Endothelial cell of umbilical vein (primary cell): ENCODE measurements around the gene NCOA6. TPM values are rescaled to one million over a fixed set of nuclear protein-coding genes. Genes with fewer than 3 reads are reported as not detected.

Source experiments
- BruUV-seq: library from RNA; stranded (reverse); fragments of 400-500 nt; replicated peaks from 2 replicates; lab custom pipeline; 2021; lab: Mats Ljungman, UMichigan
- CTCF ChIA-PET: fragments of 300-600, 350-600 bp; sonication (Branson Sonifier 250); formaldehyde crosslinking; loops from one replicate; lab custom pipeline; 2021; ENCODE audit warnings: antibody characterized with exemption, inconsistent platforms; lab: Charles Lee
- POLR2A ChIA-PET: fragments of 300-600, 350-600 bp; sonication (Branson Sonifier 250); formaldehyde crosslinking; loops from one replicate; lab custom pipeline; 2021; ENCODE audit warnings: antibody characterized with exemption, inconsistent platforms; lab: Charles Lee
- DNase-seq: peaks from one replicate; pipeline ENCODE4 v3.0.0-alpha.2; 2011; ENCODE audit warnings: low read depth, low spot score
- FAIRE-seq: peaks from 2 replicates; lab custom pipeline; 2011; peaks lifted over from hg19 to GRCh38; lab: Jason Lieb, UNC
- H2AFZ ChIP-seq: 2 replicates; pipeline ENCODE4 v1.6.0; 2012; ENCODE audit warnings: low read depth, low read length, control low read depth, inconsistent platforms
- H3K27ac ChIP-seq: 2 replicates; pipeline ENCODE4 v1.5.1; 2011; ENCODE audit warnings: low read depth, mild to moderate bottlenecking, control low read depth, low read length, moderate library complexity; ENCODE audit not compliant: insufficient read depth
- H3K27me3 ChIP-seq, 2 experiments: 2 replicates each; pipeline versions ENCODE4 v1.6.0 to v1.6.1; 2011; ENCODE audit warnings: low read length in 2 of 2, mixed read lengths in 1 of 2; ENCODE audit not compliant: control insufficient read depth in 2 of 2, insufficient read depth in 2 of 2
- H3K36me3 ChIP-seq, 2 experiments: 2 replicates in 1 of 2; 3 replicates in 1 of 2; pipeline ENCODE4 v1.5.1; 2011; ENCODE audit warnings: low read length in 2 of 2, mild to moderate bottlenecking in 1 of 2, moderate library complexity in 1 of 2; ENCODE audit not compliant: control insufficient read depth in 2 of 2, insufficient read depth in 2 of 2; ENCODE audit errors: extremely low read depth in 1 of 2
- H3K4me1 ChIP-seq: 3 replicates; pipeline ENCODE4 v1.5.1; 2011; ENCODE audit warnings: mild to moderate bottlenecking, low read length; ENCODE audit not compliant: control insufficient read depth, insufficient read depth; ENCODE audit errors: extremely low read depth
- H3K4me2 ChIP-seq: 2 replicates; pipeline ENCODE4 v1.6.1; 2011; ENCODE audit warnings: low read length, control low read depth, mixed read lengths; ENCODE audit not compliant: insufficient read depth
- H3K4me3 ChIP-seq, 3 experiments: fragments of 200-600 bp in 1 of 3; sonication (generic), shearing (Covaris generic) in 1 of 3; replicated peaks in 1 of 3; 2 replicates each; pipeline ENCODE4 v1.5.1; 2011 to 2016; ENCODE audit warnings: control low read depth in 3 of 3, low read length in 3 of 3, mild to moderate bottlenecking in 2 of 3, inconsistent platforms in 1 of 3, low read depth in 1 of 3, moderate library complexity in 1 of 3; ENCODE audit not compliant: insufficient read depth in 1 of 3
- H3K79me2 ChIP-seq: 2 replicates; pipeline ENCODE4 v1.6.0; 2012; ENCODE audit warnings: low read length, inconsistent platforms; ENCODE audit not compliant: control insufficient read depth, insufficient read depth
- H3K9ac ChIP-seq: replicated peaks from 2 replicates; pipeline ENCODE3; 2011; ENCODE audit warnings: low read length, control low read depth; ENCODE audit not compliant: insufficient read depth; ENCODE audit errors: extremely low read depth
- H3K9me1 ChIP-seq: replicated peaks from 3 replicates; pipeline ENCODE4 v1.6.0; 2011; ENCODE audit warnings: mild to moderate bottlenecking, low read length; ENCODE audit not compliant: control insufficient read depth, insufficient read depth; ENCODE audit errors: extremely low read depth
- H3K9me3 ChIP-seq: replicated peaks from 2 replicates; pipeline ENCODE4 v1.5.1; 2012; ENCODE audit warnings: low read length, inconsistent platforms; ENCODE audit not compliant: control insufficient read depth, insufficient read depth
- H4K20me1 ChIP-seq: replicated peaks from 2 replicates; pipeline ENCODE3; 2011; ENCODE audit warnings: mild to moderate bottlenecking, low read length; ENCODE audit not compliant: control insufficient read depth, insufficient read depth; ENCODE audit errors: extremely low read depth
- EZH2 ChIP-seq: IDR thresholded peaks from 2 replicates; pipeline ENCODE4 v1.6.1; 2012; ENCODE audit warnings: borderline replicate concordance, low read depth, mild to moderate bottlenecking, moderate library complexity, low read length, inconsistent platforms; ENCODE audit not compliant: severe bottlenecking
- FOS ChIP-seq: IDR thresholded peaks from 2 replicates; pipeline ENCODE4 v1.6.1; 2011; ENCODE audit warnings: mild to moderate bottlenecking, low read length, moderate library complexity, borderline replicate concordance; ENCODE audit not compliant: insufficient read depth
- GATA2 ChIP-seq: IDR thresholded peaks from 2 replicates; pipeline ENCODE4 v1.7.0; 2011; ENCODE audit warnings: low read depth, mild to moderate bottlenecking, moderate library complexity, mixed read lengths, low read length; ENCODE audit not compliant: insufficient read length, insufficient read depth
- JUN ChIP-seq: IDR thresholded peaks from 2 replicates; pipeline ENCODE4 v1.6.1; 2011; ENCODE audit warnings: borderline replicate concordance, low read depth; ENCODE audit not compliant: insufficient read length, insufficient read depth
- MYC ChIP-seq: IDR thresholded peaks from one replicate; pipeline ENCODE4 v1.6.1; 2011; ENCODE audit warnings: mild to moderate bottlenecking, low read depth, low read length
- POLR2AphosphoS5 ChIP-seq: IDR thresholded peaks from 2 replicates; pipeline ENCODE4 v1.6.1; 2012; ENCODE audit warnings: low read depth, mild to moderate bottlenecking, control low read depth, low read length, moderate library complexity; ENCODE audit not compliant: insufficient read depth
- dilution Hi-C: fragments of 300-500 bp; cut with MboI; formaldehyde crosslinking; loops from one replicate; pipeline ENCODE4 v1.15.0; 2019; ENCODE audit warnings: low sequenced_read_pairs; ENCODE audit not compliant: extremely low pct_ligation_motif_present
- intact Hi-C: fragments of 100-400 bp; cut with micrococcal nuclease; formaldehyde crosslinking; loops from one replicate; pipeline ENCODE4 v1.10.0; 2022
- polyA plus RNA-seq, 4 experiments: library from polyadenylated mRNA; depleted of rRNA in 3 of 4; stranded (reverse) in 3 of 4; unstranded in 1 of 4; fragments of >200 nt; gene quantifications; 2 replicates each; pipeline versions ENCODE4 v1.2.1 to v1.2.3, GENCODE V29; 2011 to 2012; ENCODE audit warnings: missing spikeins in 1 of 4
- total RNA-seq: library from RNA; stranded (reverse); gene quantifications from 2 replicates; pipeline ENCODE4 v1.2.3, GENCODE V29; 2021
- TF ChIP-seq, protein P1 (sequence below): IDR thresholded peaks from 2 replicates; pipeline ENCODE4 v1.6.1; 2011; ENCODE audit not compliant: insufficient read depth, insufficient read length
- TF ChIP-seq, protein P2 (sequence below), 2 donors: IDR thresholded peaks; 1 replicate in 1 of 2; 2 replicates in 1 of 2; pipeline ENCODE4 v1.5.1; 2011; ENCODE audit warnings: low read length in 2 of 2, mild to moderate bottlenecking in 2 of 2, moderate library complexity in 2 of 2, control low read depth in 1 of 2, inconsistent platforms in 1 of 2, low read depth in 1 of 2; ENCODE audit not compliant: insufficient read depth in 1 of 2; ENCODE audit errors: extremely low read depth in 1 of 2

The NCOA6 gene
- total and polyA plus RNA-seq, 2 donors (not counting 3 experiments of a cell fraction or from before 2014, with no cell fraction given): 16.9 to 26.7 TPM

DNA sequence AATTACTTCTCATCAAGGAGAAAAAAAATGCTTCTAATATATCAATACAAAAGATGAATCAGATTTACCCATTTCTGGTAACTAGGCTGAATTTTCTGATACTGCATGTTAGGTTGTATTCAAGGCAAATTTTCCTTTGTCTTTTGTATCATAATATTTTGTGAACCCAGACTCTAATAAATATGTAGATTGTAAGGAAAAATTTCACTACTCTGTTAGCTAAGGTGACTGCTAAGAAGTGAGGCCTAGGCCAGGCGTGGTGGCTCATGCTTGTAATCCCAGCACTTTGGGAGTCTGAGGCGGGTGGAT is 108.6 kb downstream of the NCOA6 start:
- H3K4me3 ChIP-seq: no peak overlapping the region
- H3K4me2 ChIP-seq: no peak overlapping the region
- no peaks in the 10 kb centered on the region for H3K79me2 ChIP-seq
- no peaks in the 10 kb centered on the region for H3K9me3 ChIP-seq
- no TSS peak for BruUV-seq
- no peaks in the 10 kb centered on the region for H3K27me3 ChIP-seq
- POLR2A ChIA-PET: interaction anchor here (0.7 kb wide), 1 partner anchor 434 kb away, joined by 4 read pairs; no protein-coding TSS in a partner anchor
- no peak overlapping the region for H3K9ac ChIP-seq
- H4K20me1 ChIP-seq: no peaks in the 10 kb centered on the region
- no peaks in the 10 kb centered on the region for H3K9me1 ChIP-seq
- peaks cover 14% of the 10 kb centered on the region for H3K4me1 ChIP-seq
- DNase-seq (no peak), FAIRE-seq (no peak)
- no peak overlapping the region for H3K27ac ChIP-seq
- no peak overlapping the region for H2AFZ ChIP-seq
- CTCF ChIA-PET: no interaction called here
- TF ChIP-seq POLR2AphosphoS5 (no peak), EZH2 (no peak), GATA2 (no peak), JUN (no peak), MYC (no peak), FOS (no peak)
- TF ChIP-seq, protein P1, sequence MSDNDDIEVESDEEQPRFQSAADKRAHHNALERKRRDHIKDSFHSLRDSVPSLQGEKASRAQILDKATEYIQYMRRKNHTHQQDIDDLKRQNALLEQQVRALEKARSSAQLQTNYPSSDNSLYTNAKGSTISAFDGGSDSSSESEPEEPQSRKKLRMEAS: no peak
- TF ChIP-seq, protein P2, sequence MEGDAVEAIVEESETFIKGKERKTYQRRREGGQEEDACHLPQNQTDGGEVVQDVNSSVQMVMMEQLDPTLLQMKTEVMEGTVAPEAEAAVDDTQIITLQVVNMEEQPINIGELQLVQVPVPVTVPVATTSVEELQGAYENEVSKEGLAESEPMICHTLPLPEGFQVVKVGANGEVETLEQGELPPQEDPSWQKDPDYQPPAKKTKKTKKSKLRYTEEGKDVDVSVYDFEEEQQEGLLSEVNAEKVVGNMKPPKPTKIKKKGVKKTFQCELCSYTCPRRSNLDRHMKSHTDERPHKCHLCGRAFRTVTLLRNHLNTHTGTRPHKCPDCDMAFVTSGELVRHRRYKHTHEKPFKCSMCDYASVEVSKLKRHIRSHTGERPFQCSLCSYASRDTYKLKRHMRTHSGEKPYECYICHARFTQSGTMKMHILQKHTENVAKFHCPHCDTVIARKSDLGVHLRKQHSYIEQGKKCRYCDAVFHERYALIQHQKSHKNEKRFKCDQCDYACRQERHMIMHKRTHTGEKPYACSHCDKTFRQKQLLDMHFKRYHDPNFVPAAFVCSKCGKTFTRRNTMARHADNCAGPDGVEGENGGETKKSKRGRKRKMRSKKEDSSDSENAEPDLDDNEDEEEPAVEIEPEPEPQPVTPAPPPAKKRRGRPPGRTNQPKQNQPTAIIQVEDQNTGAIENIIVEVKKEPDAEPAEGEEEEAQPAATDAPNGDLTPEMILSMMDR (IDR thresholded peaks at IDR 0.05; ENCODE audit: extremely low read depth in 1 of 2, insufficient read depth in 1 of 2, low read depth in 1 of 2, low read length in 2 of 2): no peak
- dilution Hi-C loops: no loop called here
- intact Hi-C loops: no loop called here
- H3K36me3 ChIP-seq: peaks cover 0 to 8% of the 10 kb centered on the region in 2 experiments
